Brain pericyte (primary cell): ENCODE data around the gene DDX18.
"Not testable (repeated sequence)": the region's sequence is repeated elsewhere in the genome, so short reads cannot be mapped to it uniquely, and the experiment has no call there.

Experiments
- DNase-seq: peaks from one replicate; pipeline ENCODE4 v3.0.0-alpha.2; 2012; ENCODE audit warnings: low read depth, low spot score

The DDX18 gene

DNA sequence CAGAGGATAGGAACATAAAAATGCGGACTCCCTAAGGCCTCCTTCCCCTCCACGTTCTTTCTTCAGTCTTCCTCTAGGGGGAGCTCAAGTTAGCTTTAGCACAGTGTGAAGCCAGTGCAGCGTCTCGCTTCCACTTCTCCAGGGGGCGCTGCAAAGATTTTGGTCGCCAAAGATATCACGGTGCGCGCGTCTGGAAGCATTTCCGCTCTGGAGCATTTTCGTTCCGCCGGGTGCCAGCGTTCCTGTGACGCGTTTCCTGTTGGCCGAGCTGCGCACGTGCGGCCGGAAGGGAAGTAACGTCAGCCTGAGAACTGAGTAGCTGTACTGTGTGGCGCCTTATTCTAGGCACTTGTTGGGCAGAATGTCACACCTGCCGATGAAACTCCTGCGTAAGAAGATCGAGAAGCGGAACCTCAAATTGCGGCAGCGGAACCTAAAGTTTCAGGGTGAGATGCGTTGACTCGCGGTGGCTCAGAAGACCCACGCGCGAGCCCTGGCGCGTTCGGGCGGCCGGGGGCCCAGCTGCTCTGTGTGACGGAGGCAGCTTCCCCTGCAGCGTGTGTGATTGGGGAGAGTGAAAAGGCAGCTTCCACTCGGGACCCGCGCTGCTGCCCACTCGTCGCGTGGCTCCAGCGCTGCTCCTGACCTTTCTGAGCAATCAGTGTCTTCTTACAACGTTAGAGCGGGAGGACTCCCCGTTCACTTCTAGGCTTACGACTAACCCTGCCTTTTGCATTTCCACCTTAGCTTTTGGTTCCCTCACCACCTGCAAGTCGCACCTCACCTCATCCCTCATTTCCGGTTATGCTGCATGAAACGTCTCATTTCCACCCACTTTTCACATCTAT, at the start of gene DDX18:
DDX18 (plus strand) TSS at position 275 of the 848 bp plus-strand sequence; CDS start at position 362, 87 bp downstream.
- peak; percentile 93 for DNase-seq

DNA sequence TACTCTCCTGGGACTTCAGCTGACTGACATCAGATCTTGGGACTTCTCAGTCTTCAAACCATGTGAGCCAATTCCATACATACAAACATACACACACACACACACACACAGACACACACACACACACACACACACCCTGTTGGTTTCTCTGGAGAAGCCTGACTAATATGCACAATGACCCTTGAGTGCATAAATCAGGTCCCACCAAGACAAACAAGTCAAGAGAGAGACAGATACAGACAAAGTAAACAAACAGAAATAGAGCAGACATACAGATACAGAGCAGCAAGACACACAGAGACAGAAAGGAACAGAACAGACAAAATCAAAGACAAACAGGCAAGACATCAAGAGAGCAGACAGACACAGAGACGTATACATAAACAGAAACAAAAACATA, 43.8 kb upstream of the DDX18 start:
- no peak for DNase-seq

DNA sequence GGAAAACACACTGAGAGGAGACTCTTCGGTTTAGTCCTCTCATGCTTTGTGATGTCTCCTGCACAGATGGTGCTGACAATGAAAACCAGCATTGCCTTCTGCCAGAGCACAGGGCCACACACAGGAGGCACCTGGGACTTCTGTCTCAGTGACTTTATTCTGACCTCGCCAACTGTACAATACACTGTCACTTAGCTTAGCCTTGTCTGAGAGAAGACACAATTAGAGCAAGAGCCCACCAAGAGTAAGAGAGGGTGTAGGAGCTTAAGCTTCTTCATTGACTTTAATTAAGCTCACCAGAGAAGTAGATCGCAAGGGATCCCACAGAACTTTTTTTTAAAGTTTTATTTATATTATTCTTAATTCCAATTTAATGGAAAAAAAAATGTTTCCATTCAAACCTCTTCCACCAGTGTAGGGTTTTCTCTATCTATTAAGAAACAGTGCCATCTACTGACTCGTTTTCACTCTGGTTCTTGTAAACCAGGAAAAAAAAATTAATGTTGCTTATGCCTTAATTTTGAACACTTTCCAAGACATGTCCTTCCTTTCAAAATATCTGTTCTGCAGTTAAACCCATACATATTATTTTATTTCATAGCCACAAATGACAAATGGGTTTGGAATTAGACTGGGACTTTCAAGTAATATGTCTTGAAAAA, 42.4 kb upstream of the DDX18 start:
- no peak for DNase-seq

DNA sequence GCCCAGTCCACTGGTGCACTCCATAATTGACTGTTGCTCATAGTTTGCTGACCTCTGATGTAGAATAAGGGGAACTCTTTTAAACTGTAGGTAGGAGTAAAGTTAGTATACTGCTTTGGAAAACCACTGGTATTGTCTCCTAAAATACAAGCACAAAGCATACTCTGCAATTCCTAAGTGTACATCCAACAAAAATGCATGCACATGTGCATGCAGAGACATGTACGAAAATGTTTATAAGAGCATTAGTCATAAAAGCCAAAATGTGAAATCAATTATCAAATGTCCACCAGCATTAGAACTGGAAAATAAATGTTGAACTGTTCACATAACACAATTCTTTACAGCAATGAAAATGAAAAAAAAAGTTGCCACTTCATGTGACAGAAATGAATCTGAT, 39.8 kb upstream of the DDX18 start:
- no peak for DNase-seq

DNA sequence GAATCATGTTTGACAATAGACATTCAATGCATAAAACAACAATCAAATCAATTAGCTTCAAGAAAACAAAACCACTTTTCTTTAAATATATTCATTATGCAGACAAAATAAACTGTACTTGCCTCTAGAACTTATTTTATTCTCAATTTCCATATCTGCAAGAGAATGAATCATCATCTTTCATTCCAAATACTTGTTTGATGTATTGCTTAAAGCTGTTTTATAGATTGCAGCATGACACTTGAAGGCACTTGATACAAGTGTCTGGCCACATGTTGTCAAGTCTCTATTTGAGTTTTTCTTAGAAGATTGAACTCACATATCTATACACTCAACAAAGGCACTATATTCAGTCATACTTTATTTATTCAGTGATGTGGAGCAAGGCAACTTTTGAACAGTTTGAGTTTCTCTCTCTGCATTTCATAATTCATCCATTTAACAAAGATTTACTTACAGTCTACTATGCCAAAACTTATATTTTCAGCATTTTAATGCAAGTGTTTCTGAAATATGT, 38.7 kb upstream of the DDX18 start:
- no peak for DNase-seq

DNA sequence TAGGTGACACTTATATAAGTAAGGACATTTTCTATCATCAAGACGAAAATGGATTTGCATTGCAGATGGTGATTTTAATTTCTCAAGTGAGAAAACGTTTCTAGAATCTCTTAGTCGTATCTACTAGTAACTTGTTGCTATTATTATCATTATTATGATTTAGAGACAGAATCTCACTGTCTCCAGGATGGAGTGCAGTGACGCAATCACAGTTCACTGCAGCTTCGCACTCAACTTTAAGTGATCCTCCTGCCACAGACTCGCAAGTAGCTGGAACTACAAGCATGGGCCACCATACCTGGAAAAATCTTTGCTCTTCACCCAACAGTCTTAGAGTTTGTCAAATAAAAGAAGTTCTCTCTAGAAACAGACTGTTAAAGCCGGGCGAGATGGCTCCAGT, 37.6 kb upstream of the DDX18 start:
- DNase-seq = no peak

DNA sequence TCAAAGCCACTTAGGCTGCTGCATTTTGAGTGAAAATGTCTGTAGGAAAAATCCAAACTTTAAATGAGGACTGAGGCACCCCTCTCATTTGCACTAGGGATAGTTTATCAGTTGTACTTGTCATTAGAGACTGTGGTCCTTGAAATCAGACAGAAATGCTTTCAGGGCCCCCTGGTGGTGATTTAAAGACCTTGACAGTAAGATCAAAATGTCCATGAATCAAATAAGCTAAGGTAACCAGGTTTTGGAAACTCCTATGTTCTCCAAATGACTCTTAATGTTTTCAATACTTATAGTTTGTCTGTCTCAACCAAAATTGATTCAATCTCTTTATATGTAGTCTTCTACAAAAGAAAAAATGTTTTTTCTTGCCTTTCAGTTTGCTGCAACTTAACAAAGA, 28.8 kb upstream of the DDX18 start:
- no peak for DNase-seq

DNA sequence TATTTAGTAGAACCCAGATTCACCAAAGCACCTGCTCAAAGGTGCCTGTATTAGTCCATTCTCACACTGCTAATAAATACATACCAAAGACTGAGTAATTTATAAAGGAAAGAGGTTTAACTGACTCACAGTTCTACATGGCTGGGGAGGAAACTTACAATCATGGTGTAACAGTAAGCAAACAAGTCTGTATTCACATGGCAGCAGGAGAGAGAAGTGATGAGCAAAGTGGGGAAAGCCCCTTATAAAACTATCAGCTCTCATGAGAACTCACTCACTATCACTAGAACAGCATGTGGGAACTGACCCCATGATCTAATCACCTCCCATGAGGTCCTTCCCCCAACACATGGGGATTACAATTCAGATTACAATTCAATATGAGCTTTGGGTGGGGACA, 28.0 kb upstream of the DDX18 start:
- DNase-seq = no peak

DNA sequence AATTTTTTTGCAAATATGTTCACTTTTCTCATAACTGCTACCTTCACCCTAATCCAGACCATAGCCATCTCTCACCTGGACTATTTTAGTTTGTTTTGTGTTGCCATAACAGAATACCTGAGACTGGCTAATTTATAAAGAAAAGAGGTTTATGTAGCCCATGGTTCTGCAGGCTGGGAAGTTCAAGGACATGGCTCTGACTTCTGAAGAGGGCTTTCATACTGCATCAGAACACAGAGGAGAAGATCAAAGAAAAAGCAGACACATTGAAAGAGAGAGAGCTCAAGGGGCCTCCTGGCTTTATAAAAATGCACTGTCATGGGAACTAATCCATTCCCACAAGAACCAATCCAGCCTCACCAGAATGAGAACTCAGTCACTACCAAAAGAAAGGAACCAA, 25.0 kb upstream of the DDX18 start:
- no peak for DNase-seq

DNA sequence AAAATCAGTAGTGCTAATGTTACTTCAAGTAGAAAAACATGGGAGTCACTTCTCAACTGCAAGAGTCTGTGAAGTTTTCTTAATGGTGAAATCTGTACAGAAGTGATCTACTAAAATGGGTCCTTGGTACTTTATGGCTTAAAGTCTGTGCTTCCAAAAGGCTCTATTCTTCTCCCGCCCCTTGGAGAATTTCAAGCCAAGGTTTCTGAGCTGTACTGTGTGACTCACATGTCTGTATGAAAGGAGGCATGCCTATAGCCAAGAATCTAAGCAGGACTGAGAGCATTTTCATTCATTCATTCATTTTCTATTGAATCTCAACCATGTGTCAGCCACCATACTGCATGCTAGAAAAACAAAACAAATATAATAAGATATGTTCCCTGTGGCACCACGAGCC, 19.8 kb upstream of the DDX18 start:
- DNase-seq = no peak

DNA sequence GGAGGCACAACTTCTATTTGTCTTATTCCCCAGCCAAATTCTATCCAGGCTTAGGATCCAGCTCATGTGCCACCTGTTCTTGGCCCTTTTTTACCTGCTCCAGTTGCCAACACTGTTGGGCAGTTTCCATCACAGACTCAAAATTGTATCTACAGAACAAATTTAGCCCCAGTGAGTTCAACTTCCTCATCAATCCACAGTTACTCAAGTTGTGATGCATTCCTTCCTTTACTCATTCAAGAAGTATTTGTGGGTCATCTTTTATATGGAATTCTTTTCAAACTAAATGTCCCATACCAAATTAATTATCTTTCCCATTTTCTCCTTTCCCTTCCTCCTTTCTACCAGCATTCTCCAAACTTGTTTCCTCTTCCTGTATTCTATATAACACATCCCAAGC, 12.7 kb upstream of the DDX18 start:
- DNase-seq = no peak

DNA sequence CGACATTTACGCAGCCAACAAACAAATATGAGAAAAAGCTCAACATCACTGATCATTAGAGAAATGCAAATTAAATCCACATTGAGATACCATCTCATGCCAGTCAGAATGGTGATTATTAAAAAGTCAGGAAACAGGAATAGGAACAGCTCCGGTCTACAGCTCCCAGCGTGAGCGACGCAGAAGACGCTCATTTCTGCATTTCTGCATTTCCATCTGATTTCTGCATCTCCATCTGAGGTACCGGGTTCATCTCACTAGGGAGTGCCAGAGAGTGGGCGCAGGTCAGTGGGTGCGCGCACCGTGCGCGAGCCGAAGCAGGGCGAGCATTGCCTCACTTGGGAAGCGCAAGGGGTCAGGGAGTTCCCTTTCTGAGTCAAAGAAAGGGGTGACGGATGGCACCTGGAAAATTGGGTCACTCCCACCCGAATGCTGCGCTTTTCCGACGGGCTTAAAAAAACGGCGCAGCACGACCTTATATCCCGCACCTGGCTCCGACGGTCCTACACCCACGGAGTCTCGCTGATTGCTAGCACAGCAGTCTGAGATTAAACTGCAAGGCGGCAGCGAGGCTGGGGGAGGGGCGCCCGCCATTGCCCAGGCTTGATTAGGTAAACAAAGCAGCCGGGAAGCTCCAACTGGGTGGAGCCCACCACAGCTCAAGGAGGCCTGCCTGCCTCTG, 10.7 kb upstream of the DDX18 start:
- DNase-seq = not testable (repeated sequence)

DNA sequence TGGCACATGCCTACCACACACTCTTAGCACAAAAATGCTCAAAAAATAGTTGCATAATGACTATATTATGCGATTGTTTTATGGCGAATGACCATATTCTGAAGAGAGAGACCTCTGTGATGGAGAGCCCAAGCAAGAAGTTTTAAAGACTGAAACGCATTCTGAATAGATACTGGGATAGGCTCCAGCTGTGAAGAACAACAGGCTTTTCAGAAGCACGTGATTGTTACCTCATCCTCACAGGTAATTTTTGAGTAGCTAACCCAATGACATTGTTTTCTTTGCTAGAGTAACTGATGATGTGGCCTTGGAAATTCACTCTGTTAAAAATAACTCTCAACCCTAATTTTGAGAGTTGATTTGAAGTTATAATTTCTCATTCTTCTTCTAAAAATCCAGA, 2.0 kb upstream of the DDX18 start:
- DNase-seq = no peak

DNA sequence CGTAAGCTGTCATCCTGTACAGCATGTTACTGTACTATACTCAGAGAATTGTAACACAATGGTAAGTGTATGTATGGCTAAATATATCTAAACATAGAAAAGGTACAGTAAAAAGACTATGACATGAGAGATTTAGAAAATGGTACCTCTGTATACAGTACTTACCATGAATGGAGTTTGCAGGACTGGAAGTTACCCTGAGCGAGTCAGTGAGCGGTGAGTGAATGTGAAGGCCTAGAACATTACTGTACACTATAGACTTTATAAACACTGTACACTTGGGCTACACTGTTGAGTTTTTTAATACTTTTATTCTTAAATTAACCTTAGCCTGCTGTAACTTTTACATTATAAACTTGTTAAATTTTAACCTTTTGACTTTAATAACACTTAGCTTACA, 1.5 kb downstream of the DDX18 start:
- DNase-seq = no peak

DNA sequence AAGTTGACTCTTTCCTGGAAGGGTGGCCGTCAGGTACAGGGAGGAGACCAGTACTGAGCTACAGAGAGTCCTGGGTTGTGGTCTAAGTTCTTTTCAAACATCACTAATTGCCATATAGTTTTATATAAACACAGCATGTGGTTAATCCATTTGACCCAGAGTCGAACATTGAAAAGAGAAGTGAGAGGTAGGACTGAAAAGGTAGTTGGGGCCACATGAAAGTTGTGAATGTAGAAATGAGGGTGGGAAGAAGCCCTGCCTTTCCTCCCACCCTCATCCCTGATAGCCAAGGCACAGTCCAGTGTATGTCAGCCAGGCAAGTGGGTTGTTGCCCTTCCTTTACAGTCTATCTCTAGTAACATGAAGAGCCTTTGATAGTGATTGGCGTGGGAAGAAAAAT, 4.4 kb downstream of the DDX18 start:
- no peak for DNase-seq

DNA sequence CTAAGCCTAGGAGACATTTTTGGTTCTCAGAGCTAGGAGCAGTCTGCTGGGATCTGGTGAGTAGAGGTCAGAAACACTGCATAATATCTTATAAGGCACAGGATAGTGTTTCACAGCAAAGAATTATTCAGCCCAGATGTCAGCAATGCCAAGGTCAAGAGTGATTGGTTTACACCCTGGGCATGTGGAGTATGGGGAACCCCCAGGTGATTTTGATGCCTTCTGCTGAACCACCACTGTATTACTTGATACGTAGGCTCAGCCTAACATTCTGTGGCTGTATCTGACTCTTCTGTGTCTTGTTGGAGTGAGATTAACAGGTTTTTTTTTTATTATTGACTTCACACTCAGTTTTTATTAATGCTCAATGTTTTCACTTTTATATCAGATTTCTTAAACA, 6.0 kb downstream of the DDX18 start:
- no peak for DNase-seq

DNA sequence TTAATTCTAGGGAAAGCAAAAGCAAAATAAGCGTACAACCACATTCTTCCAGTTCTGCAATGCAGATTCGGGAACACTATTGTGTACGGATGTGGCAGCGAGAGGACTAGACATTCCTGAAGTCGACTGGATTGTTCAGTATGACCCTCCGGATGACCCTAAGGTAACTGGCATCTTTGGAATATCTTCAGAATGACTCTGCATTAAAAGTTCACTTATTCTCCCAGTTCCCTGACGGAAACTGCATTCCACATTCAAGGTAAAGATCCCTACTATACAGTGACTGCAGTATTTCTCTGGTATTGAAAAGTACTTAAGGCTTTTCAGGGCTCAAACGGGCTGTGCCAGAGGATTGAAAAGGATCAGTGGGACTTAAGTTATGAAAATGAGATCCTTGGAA, 10.9 kb downstream of the DDX18 start:
- no peak for DNase-seq

DNA sequence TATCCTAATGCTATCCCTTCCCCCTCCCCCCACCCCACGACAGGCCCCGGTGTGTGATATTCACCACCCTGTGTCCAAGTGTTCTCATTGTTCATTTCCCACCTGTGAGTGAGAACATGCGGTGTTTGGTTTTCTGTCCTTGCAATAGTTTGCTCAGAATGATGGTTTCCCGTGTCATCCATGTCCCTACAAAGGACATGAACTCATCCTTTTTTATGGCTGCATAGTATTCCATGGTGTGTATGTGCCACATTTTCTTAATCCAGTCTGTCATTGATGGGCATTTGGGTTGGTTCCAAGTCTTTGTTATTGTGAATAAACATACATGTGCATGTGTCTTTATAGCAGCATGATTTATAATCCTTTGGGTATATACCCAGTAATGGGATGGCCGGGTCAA, 13.0 kb downstream of the DDX18 start:
- not testable (repeated sequence) for DNase-seq

DNA sequence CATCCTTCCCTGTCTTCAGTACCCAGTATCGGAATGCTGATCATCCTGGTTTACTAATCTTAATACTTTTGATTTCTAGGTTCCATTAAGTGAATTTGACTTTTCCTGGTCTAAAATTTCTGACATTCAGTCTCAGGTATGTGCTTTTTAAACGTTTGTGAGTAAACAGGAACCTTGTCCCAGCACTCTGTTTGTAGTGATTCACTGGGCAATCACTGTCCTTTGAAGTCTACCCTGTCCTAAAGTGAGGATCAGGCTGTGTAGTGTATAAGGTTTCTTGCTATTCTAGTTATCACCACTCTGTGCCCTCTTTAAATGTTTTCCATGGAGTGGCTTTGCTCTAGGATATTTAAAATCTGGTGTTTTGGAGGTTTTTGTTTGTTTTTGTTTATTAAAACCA, 14.4 kb downstream of the DDX18 start:
- DNase-seq = no peak

DNA sequence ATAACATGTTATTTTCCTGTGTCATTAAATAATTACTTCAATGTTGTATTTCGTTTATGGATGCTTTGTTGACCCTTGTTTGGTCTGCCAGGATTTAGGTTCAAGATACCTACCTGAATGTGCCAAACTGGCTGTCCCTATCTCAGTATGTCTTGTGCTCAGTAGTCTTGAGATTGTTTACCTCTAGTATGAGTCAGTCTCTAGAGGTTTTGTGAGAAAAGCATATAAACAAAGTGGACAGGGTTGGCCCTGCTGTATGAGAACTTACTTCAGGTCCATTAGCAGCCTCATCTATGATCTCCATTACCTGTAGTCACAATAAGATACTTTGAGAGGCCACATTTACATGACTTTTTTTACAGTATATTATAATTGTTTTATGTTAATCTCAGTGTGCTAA, 17.8 kb downstream of the DDX18 start:
- DNase-seq = no peak

DNA sequence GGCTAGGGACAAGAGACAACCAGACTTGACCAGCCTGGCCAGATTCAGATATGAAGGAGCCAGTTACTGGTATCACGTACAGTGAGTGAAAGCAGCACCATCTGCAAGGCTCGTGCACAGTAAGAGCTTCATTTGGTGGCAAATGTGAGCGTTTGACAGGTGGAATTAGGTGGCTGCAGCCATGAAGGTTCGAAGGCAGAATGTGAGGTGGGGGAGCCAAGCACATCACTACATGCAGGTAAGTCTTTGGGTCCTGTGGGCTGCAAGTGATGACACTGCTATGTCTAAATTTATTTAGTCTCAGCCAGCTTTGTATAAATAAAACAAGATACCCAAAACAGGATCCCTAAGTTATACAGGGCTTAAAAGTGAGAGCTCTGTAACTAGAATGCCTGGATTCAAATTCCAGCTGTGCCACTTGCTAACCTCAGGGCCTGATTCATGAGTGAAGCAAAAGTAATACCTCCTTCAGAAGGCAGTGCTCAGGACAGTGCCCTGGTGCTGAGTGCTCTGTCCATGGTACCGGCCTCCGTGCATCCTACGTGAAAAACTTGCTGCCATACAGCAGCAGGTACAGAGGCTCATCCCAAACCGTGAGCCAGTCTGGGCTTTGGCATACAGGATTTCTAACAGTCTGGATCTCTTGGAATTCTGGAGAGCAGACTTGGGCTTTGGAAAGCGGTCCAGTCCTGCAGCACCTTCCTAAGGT, 18.6 kb downstream of the DDX18 start:
- DNase-seq = no peak

DNA sequence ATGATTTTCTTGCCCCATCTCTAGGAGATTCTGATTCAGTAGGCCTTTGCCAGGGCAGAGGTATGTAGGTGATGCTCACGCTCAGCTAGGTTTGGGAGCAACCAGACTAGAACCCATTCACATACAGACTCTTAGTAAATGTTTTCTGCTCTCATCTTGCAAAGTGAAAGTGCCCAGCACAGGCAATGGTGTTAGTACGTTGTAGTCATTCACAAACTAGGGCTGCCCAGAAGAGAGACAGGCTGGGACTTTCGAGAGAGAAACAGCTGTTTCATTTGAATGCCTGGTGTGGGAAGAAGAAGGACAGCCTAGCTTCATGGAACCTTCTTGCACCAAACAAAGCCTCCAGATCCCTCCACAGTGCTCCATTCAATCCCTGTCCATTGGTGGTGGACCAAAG, 19.4 kb downstream of the DDX18 start:
- no peak for DNase-seq
